Umbilical cord (tissue), 2 donors: ENCODE data around the gene GATA2. TPM values are rescaled to one million over a fixed set of nuclear protein-coding genes. Genes with fewer than 3 reads are reported as not detected.

Experiments used
- DNase-seq: peaks from one replicate; pipeline ENCODE4 v3.0.0-alpha.2; 2015; ENCODE audit warnings: low spot score
- total RNA-seq: library from RNA; depleted of rRNA; stranded (reverse); fragments of >200 nt; gene quantifications from one replicate; pipeline ENCODE4 v1.2.3, GENCODE V29; 2014; ENCODE audit warnings: low replicate concordance; ENCODE audit not compliant: insufficient read depth

GATA2 gene
- total RNA-seq, 1 donor from 2014 or later = 3.6 TPM

DNA sequence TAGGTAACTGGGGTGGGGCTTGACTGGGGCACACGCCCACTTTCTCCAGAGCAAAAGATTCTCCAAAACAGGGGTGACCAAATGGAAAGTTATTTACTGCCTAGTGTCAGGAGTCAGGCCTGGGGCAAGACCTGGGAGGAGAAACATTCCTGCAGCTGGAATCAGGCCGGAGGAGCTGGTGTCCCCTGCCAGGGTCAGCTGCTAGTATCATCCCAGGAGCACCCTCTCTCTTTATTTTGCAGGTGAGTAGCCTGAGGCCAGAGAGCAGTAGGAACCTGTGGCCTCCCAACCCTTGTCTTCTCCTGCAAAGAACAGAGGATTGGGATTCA is 59.2 kb downstream of the GATA2 start:
- DNase-seq = no peak

DNA sequence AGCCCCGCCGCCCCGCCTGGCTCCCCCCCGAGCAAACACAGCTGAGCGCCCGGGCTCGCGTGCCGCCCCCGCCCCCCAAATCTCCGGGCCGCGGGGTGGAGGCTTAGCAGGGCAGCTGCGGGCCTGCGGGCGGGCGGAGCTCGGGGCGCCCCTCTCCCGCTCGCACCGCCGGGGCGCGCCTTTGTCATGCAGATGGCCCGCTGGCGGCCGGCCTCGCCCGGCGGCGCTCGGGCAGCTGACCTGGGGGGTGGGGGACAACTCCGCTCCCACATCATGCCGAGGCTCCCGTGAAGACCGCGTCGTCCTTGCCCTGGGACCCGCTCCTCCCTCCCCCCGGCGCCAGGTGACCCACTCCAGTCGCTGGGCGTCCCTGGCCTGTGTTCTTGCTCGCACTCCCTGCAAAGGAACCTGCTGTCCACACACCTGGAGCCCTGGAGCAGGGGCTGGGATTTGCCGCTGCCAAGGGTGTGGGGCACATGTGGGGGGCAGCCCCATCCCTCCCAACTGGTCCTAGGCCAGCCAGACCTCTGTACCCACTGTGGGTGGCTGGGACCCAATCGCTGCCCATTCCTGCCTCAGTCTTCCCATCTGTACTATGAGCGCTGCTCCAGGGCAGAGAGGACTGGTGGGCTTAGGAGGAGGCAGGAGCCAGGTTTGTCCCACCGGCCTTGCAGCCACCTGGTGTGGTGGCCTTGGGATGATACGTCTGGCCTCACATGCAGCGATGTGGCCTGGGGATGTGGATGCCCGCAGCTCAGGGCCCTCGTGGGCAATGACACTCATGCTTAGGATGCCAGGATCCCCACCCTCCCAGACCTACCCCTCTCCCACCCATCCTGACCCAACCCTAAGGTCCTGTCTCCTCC is 59.8 kb downstream of the GATA2 start:
- no peak for DNase-seq

DNA sequence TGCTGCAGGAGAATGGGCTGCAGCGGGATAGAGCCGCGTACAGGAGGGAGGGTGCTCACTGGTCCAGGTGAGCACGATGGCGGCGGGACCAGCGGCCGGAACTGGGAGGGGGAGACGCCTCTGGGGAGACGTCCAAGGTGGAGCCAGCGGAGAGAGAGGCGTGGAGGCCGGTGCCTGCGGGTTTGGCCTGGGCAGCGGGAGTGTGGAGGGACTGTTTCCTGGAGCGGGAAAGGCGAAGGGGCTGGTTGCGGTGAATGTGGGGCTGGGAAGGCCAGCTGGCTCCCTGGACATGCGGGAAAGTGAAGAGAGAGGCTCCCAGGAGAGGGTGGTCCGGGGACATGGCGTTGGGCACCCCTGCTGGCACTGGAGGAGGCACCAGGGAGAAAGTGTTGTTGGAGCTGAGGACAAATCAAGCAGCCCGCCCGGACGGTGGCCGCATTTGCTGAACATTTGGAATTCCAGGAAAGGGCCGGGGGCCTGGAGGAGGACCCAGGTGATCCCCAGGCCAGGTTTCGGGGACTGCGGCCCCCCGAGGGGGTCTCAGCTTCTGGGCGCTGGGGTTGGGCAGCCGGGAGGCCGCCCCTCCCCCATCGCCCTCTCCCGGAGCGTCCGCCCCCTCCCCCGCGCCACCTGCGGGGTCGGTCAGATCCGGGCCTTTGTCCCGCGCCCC is 60.6 kb downstream of the GATA2 start:
- no peak for DNase-seq

DNA sequence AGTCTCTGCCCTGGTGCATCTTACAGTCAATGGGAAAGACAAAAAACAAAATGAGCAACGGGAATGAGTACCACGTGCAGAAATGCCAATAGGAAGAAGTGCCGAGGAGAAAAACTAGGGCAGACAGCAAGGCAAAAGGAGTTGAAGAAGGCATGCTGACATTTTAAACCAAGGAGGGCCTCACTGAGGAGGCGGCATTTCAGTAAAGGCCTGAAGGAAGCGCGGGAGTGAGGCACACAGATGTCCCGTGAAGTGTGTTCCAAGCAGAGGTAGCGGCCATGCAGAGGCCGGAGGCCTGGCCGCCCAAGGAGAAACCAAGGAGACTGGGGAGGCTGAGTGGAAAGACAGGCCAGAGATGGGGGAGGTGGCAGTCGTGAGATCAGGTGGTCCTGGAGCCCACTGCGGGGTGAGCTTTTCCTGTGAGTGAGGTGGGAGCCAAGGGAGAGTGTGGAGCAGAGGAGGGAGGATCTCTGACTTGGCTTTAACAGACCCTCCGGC is 61.1 kb downstream of the GATA2 start:
- DNase-seq = no peak

DNA sequence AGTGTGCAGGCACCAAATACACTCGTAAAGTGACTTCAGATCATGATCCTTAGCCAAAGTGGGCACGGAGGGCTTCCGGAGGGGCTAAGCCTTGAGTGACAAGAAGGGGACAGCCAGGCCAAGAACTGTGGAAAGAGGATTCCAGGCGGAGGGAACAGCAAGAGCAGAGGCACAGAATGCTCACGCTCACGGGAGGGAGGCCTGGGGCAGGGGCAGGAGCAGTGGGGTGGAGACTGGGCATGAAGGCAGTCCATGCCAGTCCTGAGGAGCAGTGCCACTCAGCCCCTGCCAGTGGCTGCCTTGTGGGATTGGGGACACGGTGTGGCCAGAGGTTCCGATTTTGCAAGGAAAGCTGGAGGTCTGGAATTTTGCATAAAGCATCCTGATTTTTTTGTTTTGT is 62.3 kb downstream of the GATA2 start:
- DNase-seq = no peak

DNA sequence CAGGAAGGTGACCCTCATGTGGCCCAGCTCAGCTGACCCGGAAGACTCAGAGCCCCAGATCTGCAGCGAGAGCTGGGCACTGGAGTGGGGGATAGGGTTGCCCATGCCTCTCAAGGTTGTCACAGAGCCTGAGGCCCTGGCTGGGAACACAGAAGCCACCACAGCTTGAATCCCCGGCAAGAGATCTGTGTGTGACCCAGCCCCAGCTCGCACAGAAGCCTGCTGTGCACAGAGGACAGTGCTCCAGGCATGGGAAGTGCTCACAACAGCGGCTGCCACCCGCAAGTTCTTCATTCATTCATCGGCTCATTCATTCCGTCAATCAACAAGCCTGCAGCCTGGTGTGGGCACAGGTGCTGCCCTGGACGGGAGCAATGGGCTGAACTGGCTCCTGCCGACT is 62.7 kb downstream of the GATA2 start:
- no peak for DNase-seq

DNA sequence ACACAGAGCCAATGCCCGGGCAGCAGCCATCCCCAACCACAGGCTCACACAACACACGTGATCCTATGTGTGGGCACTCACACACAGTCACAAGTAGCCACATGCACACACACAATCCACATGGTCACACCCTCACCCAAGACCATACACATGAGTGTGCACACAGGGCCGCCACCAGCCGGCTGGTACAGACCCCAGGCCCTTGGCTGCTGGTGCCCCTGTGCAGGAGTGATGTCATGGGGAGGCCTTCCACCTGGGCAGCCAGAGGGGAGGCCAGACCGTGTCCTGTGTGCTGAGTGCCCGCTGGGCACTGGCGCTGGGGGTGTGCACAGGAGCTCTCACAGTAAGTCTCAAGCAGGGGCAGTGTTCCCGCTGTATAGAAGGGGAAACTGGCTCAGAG is 63.2 kb downstream of the GATA2 start:
- no peak for DNase-seq

Other genes with a start within 250 kb of the GATA2 start
- gene DNAJB8, start 26.3 kb downstream of the GATA2 start, total RNA-seq = 0.48 TPM
- 220 TPM for gene RPN1, start 157.6 kb upstream of the GATA2 start, total RNA-seq
- gene RAB7A, start 233.0 kb upstream of the GATA2 start, total RNA-seq = 26.0 TPM